Kidney (tissue), 14 donors: Measurements from ENCODE around the gene MCHR1. TPM values are rescaled to one million over a fixed set of nuclear protein-coding genes. Genes with fewer than 3 reads are reported as not detected.

Experiments used
- DNase-seq, 5 donors: peaks; one replicate each; pipeline ENCODE4 v3.0.0-alpha.2; 2013 to 2020
- FAIRE-seq: peaks from 2 replicates; lab custom pipeline; 2012; peaks lifted over from hg19 to GRCh38; lab: Jason Lieb, UNC
- H3K27ac ChIP-seq, 2 donors: one replicate each; pipeline ENCODE4 v1.7.0; 2013; ENCODE audit warnings: low read depth in 2 of 2, low read length in 2 of 2, inconsistent platforms in 1 of 2
- H3K27me3 ChIP-seq: one replicate; pipeline ENCODE4 v1.7.1; 2013; ENCODE audit warnings: low read length, inconsistent platforms; ENCODE audit not compliant: control insufficient read depth, insufficient read depth
- H3K36me3 ChIP-seq, 3 donors: one replicate each; pipeline versions ENCODE4 v1.7.0 to v1.7.1; 2013; ENCODE audit warnings: low read length in 3 of 3, control low read depth in 1 of 3, inconsistent platforms in 1 of 3; ENCODE audit not compliant: insufficient read depth in 3 of 3, control insufficient read depth in 2 of 3
- H3K4me1 ChIP-seq, 3 donors: one replicate each; pipeline versions ENCODE4 v1.7.0 to v1.7.1; 2013; ENCODE audit warnings: low read length in 3 of 3, inconsistent platforms in 1 of 3, low read depth in 1 of 3; ENCODE audit not compliant: control insufficient read depth in 2 of 3, insufficient read depth in 2 of 3
- H3K4me3 ChIP-seq, 3 donors: one replicate each; pipeline versions ENCODE4 v1.7.0 to v1.8.1; 2013; ENCODE audit warnings: low read length in 3 of 3, control low read depth in 1 of 3, inconsistent platforms in 1 of 3
- H3K9ac ChIP-seq, 3 donors: one replicate each; pipeline versions ENCODE4 v1.7.0 to v1.7.1; 2013; ENCODE audit warnings: low read length in 3 of 3, control low read depth in 1 of 3, inconsistent platforms in 1 of 3
- H3K9me3 ChIP-seq, 3 donors: one replicate each; pipeline versions ENCODE4 v1.7.0 to v1.7.1; 2013; ENCODE audit warnings: low read length in 3 of 3, control low read depth in 1 of 3, inconsistent platforms in 1 of 3; ENCODE audit not compliant: control insufficient read depth in 2 of 3, insufficient read depth in 1 of 3
- CTCF ChIP-seq: IDR thresholded peaks from 3 replicates; pipeline ENCODE4 v1.5.1; 2012; ENCODE audit warnings: mild to moderate bottlenecking, moderate library complexity, borderline replicate concordance; ENCODE audit not compliant: insufficient read depth; ENCODE audit errors: extremely low read depth
- intact Hi-C: fragments of 100-400 bp; cut with DNase I; formaldehyde crosslinking; loops from one replicate; pipeline ENCODE4 v1.11.1; 2022
- polyA plus RNA-seq: library from polyadenylated mRNA; stranded (reverse); fragments of 350-450 nt; fragmentation: Illumina TruSeq; extraction: RNeasy Lipid Tissue Mini Kit (QIAGEN cat#74804); gene quantifications from one replicate; pipeline ENCODE4 v1.2.3, GENCODE V29; 2014; ENCODE audit warnings: low read depth, low replicate concordance; ENCODE audit not compliant: insufficient read depth
- total RNA-seq: library from RNA; stranded (reverse); fragmentation: NEBNext Ultra II Directional; extraction: Animal tissue kit (Norgen Biotek cat#: 25700); gene quantifications from one replicate; pipeline ENCODE4 v1.2.1, GENCODE V29; 2021
- donor health status: control.
- donor health status: control.
- donor health status: control.
- donor health status: control.
- donor health status: control.
- donor health status: DM: yes; HTN: yes; CAD: no.
- donor health status: Normal renal cell carcinoma (clear cell type).

Gene MCHR1
- total and polyA plus RNA-seq, 2 donors from 2014 or later: not detected

- H3K27me3 ChIP-seq: no peaks in the 10 kb centered on the region
- no peaks in the 10 kb centered on the region for H3K36me3 ChIP-seq
- peaks cover 0 to 5% (median 0%) of the 10 kb centered on the region in 3 donors for H3K9me3 ChIP-seq
- H3K9ac ChIP-seq: no peak overlapping the region
- no peak overlapping the region for H3K4me3 ChIP-seq
- no peaks in the 10 kb centered on the region for H3K4me1 ChIP-seq
- H3K27ac ChIP-seq: no peak overlapping the region
- no peak for FAIRE-seq
- intact Hi-C loops: no loop called here
- no peak for TF ChIP-seq CTCF
- peak in 4 of 5 donors; percentile 53 to 91 (median 75) for DNase-seq
These were observed 13.0 kb upstream of the MCHR1 start for GRCh38 chr22:40666151-40666848.

DNA sequence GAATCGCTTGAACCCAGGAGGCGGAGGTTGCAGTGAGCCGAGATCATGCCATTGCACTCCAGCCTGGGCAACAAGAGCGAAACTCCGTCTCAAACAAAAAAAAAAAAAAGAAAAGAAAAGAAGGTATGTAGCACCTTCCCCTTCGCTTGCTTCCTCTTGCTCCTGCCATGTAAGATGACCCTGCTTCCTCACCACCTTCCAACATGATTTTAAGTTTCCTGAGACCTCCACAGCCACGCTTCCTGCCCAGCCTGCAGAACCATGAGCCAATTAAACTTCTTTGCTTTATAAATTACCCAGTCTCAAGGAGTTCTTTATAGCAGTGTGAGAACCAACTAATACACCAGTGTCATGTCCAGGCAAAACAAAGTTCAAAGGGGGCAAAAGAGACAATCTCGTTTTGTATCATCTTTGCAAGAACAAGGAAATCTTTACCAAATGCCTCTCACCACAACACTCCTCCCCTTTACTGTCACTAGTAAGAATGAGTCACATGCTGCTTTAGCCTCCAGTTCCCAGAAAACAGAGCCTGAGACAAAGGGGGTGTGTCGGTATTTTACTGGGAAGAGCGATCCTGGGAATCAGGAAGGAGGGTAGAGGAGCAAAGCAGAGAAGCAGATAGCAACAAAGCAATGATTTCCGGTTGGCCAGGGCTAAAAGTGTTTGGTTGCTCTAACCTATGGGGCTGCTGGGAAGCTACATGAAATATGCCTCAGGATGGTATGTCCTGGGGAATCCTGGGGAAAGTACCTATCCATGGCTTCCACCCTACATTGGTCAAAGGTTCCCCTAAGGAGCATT is 10.5 kb upstream of the MCHR1 start:
- no peak overlapping the region for H3K27ac ChIP-seq
- H3K27me3 ChIP-seq: no peaks in the 10 kb centered on the region
- no peak overlapping the region for H3K4me3 ChIP-seq
- DNase-seq (peak in 1 of 5 donors; percentile 35), FAIRE-seq (no peak)
- H3K4me1 ChIP-seq: no peaks in the 10 kb centered on the region
- peaks cover 0 to 5% (median 0%) of the 10 kb centered on the region in 3 donors for H3K9me3 ChIP-seq
- no peak overlapping the region for H3K9ac ChIP-seq
- intact Hi-C loops: no loop called here
- H3K36me3 ChIP-seq: no peaks in the 10 kb centered on the region
- TF ChIP-seq CTCF: no peak

DNA sequence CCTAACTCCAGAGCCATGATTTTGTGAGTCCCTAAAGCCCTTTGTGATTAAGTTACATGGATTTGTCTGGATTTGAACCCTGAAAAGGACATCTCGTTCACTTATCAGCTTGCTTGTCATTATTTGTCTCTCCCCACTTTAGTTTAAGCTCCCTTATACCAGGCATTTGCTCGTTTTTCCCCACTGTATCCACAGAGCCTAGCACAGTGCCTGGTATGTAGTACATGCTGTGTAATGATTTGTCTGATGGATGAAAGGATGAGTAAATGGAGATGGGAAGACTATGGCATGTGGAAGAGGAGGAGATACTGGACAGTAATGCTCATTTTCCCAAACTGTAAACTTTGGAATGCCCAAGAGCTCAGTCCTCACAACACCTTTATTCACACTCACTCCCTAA is 9.2 kb upstream of the MCHR1 start:
- no peak overlapping the region for H3K27ac ChIP-seq
- H3K9ac ChIP-seq: no peak overlapping the region
- intact Hi-C loops: no loop called here
- H3K4me3 ChIP-seq: no peak overlapping the region
- H3K27me3 ChIP-seq: no peaks in the 10 kb centered on the region
- no peak for TF ChIP-seq CTCF
- DNase-seq (no peak), FAIRE-seq (no peak)
- peaks cover 0 to 5% (median 0%) of the 10 kb centered on the region in 3 donors for H3K9me3 ChIP-seq
- no peaks in the 10 kb centered on the region for H3K4me1 ChIP-seq
- no peaks in the 10 kb centered on the region for H3K36me3 ChIP-seq
